ENCODE data around the gene SMAD3. TPM values are rescaled to one million over a fixed set of nuclear protein-coding genes. Genes with fewer than 3 reads are reported as not detected.

Gene SMAD3
- total and polyA plus RNA-seq, 2 experiments from 2014 or later = 30.8 to 34.0 TPM

GRCh38 chr15:67161412-67161811 is 96.0 kb downstream of the SMAD3 start:
- H3K9me3 ChIP-seq (ENCODE audit: low read depth) = no peaks in the 10 kb centered on the region
- H3K36me3 ChIP-seq (ENCODE audit: low read depth) = 0 out of 2 replicates have a peak, but pooled peaks cover 1% of the 10 kb centered on the region
- no peaks in the 10 kb centered on the region for H3K27me3 ChIP-seq (replicated peaks; ENCODE audit: insufficient read depth)
- H3K4me1 ChIP-seq (ENCODE audit: insufficient read depth) = no peaks in the 10 kb centered on the region
- DNase-seq = no peak
- H3K27ac ChIP-seq = no peak overlapping the region
- H4K20me1 ChIP-seq (ENCODE audit: insufficient read depth) = 0 out of 2 replicates have a peak, but pooled peaks cover 2% of the 10 kb centered on the region
- no peak overlapping the region for H2AFZ ChIP-seq
- H3K4me2 ChIP-seq (ENCODE audit: unreplicated experiment) = no peak overlapping the region
- H3K79me2 ChIP-seq (ENCODE audit: insufficient read depth) = peaks cover 96% of the 10 kb centered on the region
- no peak overlapping the region for H3K9ac ChIP-seq
- no peaks in the 10 kb centered on the region for H3K9me2 ChIP-seq (ENCODE audit: insufficient read depth)
- 94 to 95% methylated on average over 5 of the region's 5 CpGs for WGBS, 2 experiments (ENCODE audit: low coverage in 1 of 2, low lambda C conversion rate in 2 of 2, missing lambda C conversion rate in 2 of 2)
- in situ Hi-C loops (cut with MboI) = no loop called here
- no peak overlapping the region for H3K4me3 ChIP-seq
- H3F3A ChIP-seq (ENCODE audit: insufficient read depth) = peaks cover 9% of the 10 kb centered on the region; the same call in 1 of the 2 replicates
- TF ChIP-seq EZH2 (IDR thresholded peaks at IDR 0.05; ENCODE audit: insufficient read depth, poor library complexity, severe bottlenecking) (no peak), EZH2phosphoT487 (IDR thresholded peaks at IDR 0.05; ENCODE audit: insufficient read depth, low read depth) (no peak)

- peaks cover 9% of the 10 kb centered on the region; the same call in 1 of the 2 replicates for H3F3A ChIP-seq (ENCODE audit: insufficient read depth)
- H3K4me3 ChIP-seq = no peak overlapping the region
- H3K9ac ChIP-seq = no peak overlapping the region
- WGBS, 2 experiments (ENCODE audit: low coverage in 1 of 2, low lambda C conversion rate in 2 of 2, missing lambda C conversion rate in 2 of 2) = 96 to 99% methylated on average over 4 of the region's 4 CpGs
- in situ Hi-C loops (cut with MboI) = no loop called here
- H3K36me3 ChIP-seq (ENCODE audit: low read depth) = peaks cover 6% of the 10 kb centered on the region; the same call in 1 of the 2 replicates
- no peaks in the 10 kb centered on the region for H3K4me1 ChIP-seq (ENCODE audit: insufficient read depth)
- no peak for TF ChIP-seq EZH2 (IDR thresholded peaks at IDR 0.05; ENCODE audit: insufficient read depth, poor library complexity, severe bottlenecking)
- TF ChIP-seq EZH2phosphoT487 (IDR thresholded peaks at IDR 0.05; ENCODE audit: insufficient read depth, low read depth) = no peak
- H2AFZ ChIP-seq = no peak overlapping the region
- no peak for DNase-seq
- H3K79me2 ChIP-seq (ENCODE audit: insufficient read depth) = peaks cover 99% of the 10 kb centered on the region
- no peak overlapping the region for H3K27ac ChIP-seq
- H3K9me3 ChIP-seq (ENCODE audit: low read depth) = no peaks in the 10 kb centered on the region
- no peaks in the 10 kb centered on the region for H3K27me3 ChIP-seq (replicated peaks; ENCODE audit: insufficient read depth)
- no peaks in the 10 kb centered on the region for H3K9me2 ChIP-seq (ENCODE audit: insufficient read depth)
- H4K20me1 ChIP-seq (ENCODE audit: insufficient read depth) = 0 out of 2 replicates have a peak, but pooled peaks cover 2% of the 10 kb centered on the region
- H3K4me2 ChIP-seq (ENCODE audit: unreplicated experiment) = no peak overlapping the region
These were observed 96.5 kb downstream of the SMAD3 start for GRCh38 chr15:67161881-67162280.

GRCh38 chr15:67163180-67163579 is 97.8 kb downstream of the SMAD3 start:
- Histone ChIP-seq H4K20me1 (ENCODE audit: insufficient read depth) (0 out of 2 replicates have a peak, but pooled peaks cover 2% of the 10 kb centered on the region), H3K27me3 (replicated peaks; ENCODE audit: insufficient read depth) (no peaks in the 10 kb centered on the region), H3K79me2 (ENCODE audit: insufficient read depth) (peaks cover 97% of the 10 kb centered on the region), H3K4me2 (ENCODE audit: unreplicated experiment) (no peak overlapping the region), H3K9me3 (ENCODE audit: low read depth) (no peaks in the 10 kb centered on the region), H3F3A (ENCODE audit: insufficient read depth) (peaks cover 9% of the 10 kb centered on the region; the same call in 1 of the 2 replicates), H3K27ac (no peak overlapping the region), H3K9ac (no peak overlapping the region), H3K4me3 (no peak overlapping the region), H3K4me1 (ENCODE audit: insufficient read depth) (no peaks in the 10 kb centered on the region), H3K36me3 (ENCODE audit: low read depth) (peaks cover 19% of the 10 kb centered on the region; the same call in 1 of the 2 replicates), H2AFZ (no peak overlapping the region), H3K9me2 (ENCODE audit: insufficient read depth) (no peaks in the 10 kb centered on the region)
- in situ Hi-C loops (cut with MboI) = no loop called here
- no peak for DNase-seq
- TF ChIP-seq EZH2 (IDR thresholded peaks at IDR 0.05; ENCODE audit: insufficient read depth, poor library complexity, severe bottlenecking) (no peak), EZH2phosphoT487 (IDR thresholded peaks at IDR 0.05; ENCODE audit: insufficient read depth, low read depth) (no peak)
- WGBS, 2 experiments (ENCODE audit: low coverage in 1 of 2, low lambda C conversion rate in 2 of 2, missing lambda C conversion rate in 2 of 2) = 91 to 95% methylated on average over 6 of the region's 6 CpGs

- Histone ChIP-seq H3K36me3 (ENCODE audit: low read depth) (peaks cover 29% of the 10 kb centered on the region; the same call in 1 of the 2 replicates), H4K20me1 (ENCODE audit: insufficient read depth) (0 out of 2 replicates have a peak, but pooled peaks cover 2% of the 10 kb centered on the region), H3K27me3 (replicated peaks; ENCODE audit: insufficient read depth) (no peaks in the 10 kb centered on the region), H3F3A (ENCODE audit: insufficient read depth) (peaks cover 6% of the 10 kb centered on the region; the same call in 1 of the 2 replicates), H3K9ac (no peak overlapping the region), H3K9me3 (ENCODE audit: low read depth) (no peaks in the 10 kb centered on the region), H3K4me1 (ENCODE audit: insufficient read depth) (no peaks in the 10 kb centered on the region), H3K4me3 (no peak overlapping the region), H3K27ac (no peak overlapping the region), H3K9me2 (ENCODE audit: insufficient read depth) (no peaks in the 10 kb centered on the region), H3K79me2 (ENCODE audit: insufficient read depth) (peaks cover 85% of the 10 kb centered on the region), H2AFZ (no peak overlapping the region), H3K4me2 (ENCODE audit: unreplicated experiment) (no peak overlapping the region)
- in situ Hi-C loops (cut with MboI) = no loop called here
- no peak for DNase-seq
- TF ChIP-seq EZH2phosphoT487 (IDR thresholded peaks at IDR 0.05; ENCODE audit: insufficient read depth, low read depth) (no peak), EZH2 (IDR thresholded peaks at IDR 0.05; ENCODE audit: insufficient read depth, poor library complexity, severe bottlenecking) (no peak)
- WGBS, 2 experiments (ENCODE audit: low coverage in 1 of 2, low lambda C conversion rate in 2 of 2, missing lambda C conversion rate in 2 of 2) = 57 to 66% methylated on average over 5 of the region's 5 CpGs
These were observed 99.0 kb downstream of the SMAD3 start for GRCh38 chr15:67164401-67164791.
